OCI-LY1 (cell line): Measurements from ENCODE around the gene MTARC1.

Experiments used
- CTCF ChIP-seq: fragments of 200-600 bp; sonication (generic), shearing (Covaris generic); IDR thresholded peaks from 2 replicates; pipeline ENCODE4 v1.5.1; 2017; ENCODE audit warnings: mild to moderate bottlenecking, antibody characterized with exemption, low read length, moderate library complexity, mixed read lengths
- EZH2 ChIP-seq: fragments of 200-600 bp; sonication (generic), shearing (Covaris generic); IDR thresholded peaks from 2 replicates; pipeline ENCODE4 v1.8.0; 2017; ENCODE audit warnings: borderline replicate concordance, mixed run types, mild to moderate bottlenecking, antibody characterized with exemption, low read length, moderate library complexity, mixed read lengths

- TF ChIP-seq CTCF (no peak), EZH2 (no peak)
These were observed 716 bp upstream of the MTARC1 start for GRCh38 chr1:220786057-220786336.
